ENCODE results near the gene NFATC4.

Gene NFATC4

DNA sequence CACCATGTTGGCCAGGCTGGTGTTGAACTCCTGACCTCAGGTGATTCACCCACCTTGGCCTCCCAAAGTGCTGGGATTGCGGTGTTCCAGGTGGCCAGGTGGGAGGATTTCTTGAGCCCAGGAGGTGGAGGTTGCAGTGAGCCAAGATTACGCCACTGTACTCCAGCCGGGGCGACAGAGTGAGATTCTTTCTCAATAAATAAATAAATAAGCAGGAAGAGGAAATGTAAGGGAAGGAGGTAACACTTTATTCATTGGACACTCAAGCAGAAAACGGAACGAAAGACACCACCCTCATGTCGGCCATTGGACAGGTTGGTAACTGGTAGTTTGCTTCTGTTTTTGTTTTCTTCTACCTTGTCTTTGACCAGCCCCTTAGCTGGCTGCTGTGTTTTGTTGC lies 13.0 kb upstream of the NFATC4 start:
- DNase-seq (ENCODE audit: extremely low spot score): no peak
- TF ChIP-seq, protein P1, sequence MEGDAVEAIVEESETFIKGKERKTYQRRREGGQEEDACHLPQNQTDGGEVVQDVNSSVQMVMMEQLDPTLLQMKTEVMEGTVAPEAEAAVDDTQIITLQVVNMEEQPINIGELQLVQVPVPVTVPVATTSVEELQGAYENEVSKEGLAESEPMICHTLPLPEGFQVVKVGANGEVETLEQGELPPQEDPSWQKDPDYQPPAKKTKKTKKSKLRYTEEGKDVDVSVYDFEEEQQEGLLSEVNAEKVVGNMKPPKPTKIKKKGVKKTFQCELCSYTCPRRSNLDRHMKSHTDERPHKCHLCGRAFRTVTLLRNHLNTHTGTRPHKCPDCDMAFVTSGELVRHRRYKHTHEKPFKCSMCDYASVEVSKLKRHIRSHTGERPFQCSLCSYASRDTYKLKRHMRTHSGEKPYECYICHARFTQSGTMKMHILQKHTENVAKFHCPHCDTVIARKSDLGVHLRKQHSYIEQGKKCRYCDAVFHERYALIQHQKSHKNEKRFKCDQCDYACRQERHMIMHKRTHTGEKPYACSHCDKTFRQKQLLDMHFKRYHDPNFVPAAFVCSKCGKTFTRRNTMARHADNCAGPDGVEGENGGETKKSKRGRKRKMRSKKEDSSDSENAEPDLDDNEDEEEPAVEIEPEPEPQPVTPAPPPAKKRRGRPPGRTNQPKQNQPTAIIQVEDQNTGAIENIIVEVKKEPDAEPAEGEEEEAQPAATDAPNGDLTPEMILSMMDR (IDR thresholded peaks at IDR 0.05; ENCODE audit: control extremely low read depth, extremely low read depth, low read depth, missing control alignments): no peak

GRCh38 chr14:24356208-24356607 lies 11.8 kb upstream of the NFATC4 start:
- no peak for DNase-seq (ENCODE audit: extremely low spot score)
- ChIA-PET POLR2A (no interaction called here), CTCF (interaction anchor here (1.2 to 1.7 kb wide), 2 partner anchors 11 to 23 kb away, joined by 3 to 5 read pairs; no protein-coding TSS in a partner anchor)
- TF ChIP-seq, protein P1 (IDR thresholded peaks at IDR 0.05; ENCODE audit: control extremely low read depth, extremely low read depth, low read depth, missing control alignments): no peak

More for the DNA sequence above, 13.0 kb upstream of the NFATC4 start:
- ChIA-PET POLR2A (no interaction called here), CTCF (interaction anchor here (1.6 to 1.7 kb wide), 2 partner anchors 10 to 11 kb away, joined by 3 read pairs; no protein-coding TSS in a partner anchor)

- ChIA-PET CTCF (interaction anchor here (0.8 to 5.8 kb wide), 6 partner anchors 15 to 71 kb away, joined by 3 to 31 read pairs (median 6); partner anchors contain the start of gene CIDEB), POLR2A (no interaction called here)
- TF ChIP-seq, protein P1 (IDR thresholded peaks at IDR 0.05; ENCODE audit: control extremely low read depth, extremely low read depth, low read depth, missing control alignments): no peak
- DNase-seq (ENCODE audit: extremely low spot score): no peak
Measured at GRCh38 chr14:24360281-24360680, 7.7 kb upstream of the NFATC4 start.

DNA sequence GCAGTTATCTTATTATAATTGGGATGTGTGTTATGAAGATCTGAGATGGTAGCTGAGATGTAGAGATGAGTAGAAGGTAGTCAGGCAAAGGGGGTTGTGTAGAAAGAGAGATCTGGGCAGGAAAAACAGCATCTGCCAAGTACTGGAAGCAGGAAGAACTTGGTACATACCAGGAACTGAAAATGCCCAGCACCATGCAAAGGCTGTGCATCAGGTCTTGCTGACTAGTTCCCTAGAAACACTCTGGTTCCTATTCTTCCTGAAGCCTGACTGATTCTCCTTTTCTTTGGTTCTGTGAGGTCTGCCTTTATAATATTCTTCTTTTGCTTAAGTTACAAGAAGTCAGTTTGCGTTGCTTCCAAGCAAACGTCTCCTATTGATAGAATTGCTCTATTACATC lies 6.7 kb upstream of the NFATC4 start:
- no peak for DNase-seq (ENCODE audit: extremely low spot score)
- TF ChIP-seq, protein P1 (IDR thresholded peaks at IDR 0.05; ENCODE audit: control extremely low read depth, extremely low read depth, low read depth, missing control alignments): no peak
- ChIA-PET POLR2A (no interaction called here), CTCF (interaction anchor here (0.7 to 5.8 kb wide), 13 partner anchors 12 to 75 kb away, joined by 3 to 31 read pairs (median 6); partner anchors contain the start of genes CBLN3, CIDEB and KHNYN)

GRCh38 chr14:24362241-24362960 lies 5.6 kb upstream of the NFATC4 start:
- POLR2A ChIA-PET: no interaction called here
- no peak for DNase-seq (ENCODE audit: extremely low spot score)
- TF ChIP-seq, protein P1 (IDR thresholded peaks at IDR 0.05; ENCODE audit: control extremely low read depth, extremely low read depth, low read depth, missing control alignments): no peak
- CTCF ChIA-PET: interaction anchor here (0.6 to 5.8 kb wide), 16 partner anchors 10 to 147 kb away, joined by 3 to 31 read pairs (median 6); partner anchors contain the start of genes CBLN3, CIDEB, KHNYN and MDP1

DNA sequence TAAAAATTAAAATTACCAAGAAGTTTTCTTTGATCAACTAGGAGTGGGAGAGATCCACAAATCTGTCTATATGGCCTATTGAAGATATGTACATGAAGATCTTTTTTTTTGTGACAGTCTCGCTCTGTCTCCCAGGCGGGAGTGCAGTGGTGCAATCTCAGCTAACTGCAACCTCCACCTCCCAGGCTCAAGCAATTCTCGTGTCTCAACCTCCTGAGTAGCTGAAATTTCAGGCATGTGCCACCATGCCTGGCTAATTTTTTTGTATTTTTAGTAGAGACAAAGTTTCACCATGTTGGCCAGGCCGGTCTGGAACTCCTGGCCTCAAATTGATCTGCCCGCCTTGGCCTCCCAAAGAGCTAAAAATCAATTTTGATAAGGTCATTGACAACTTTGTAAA lies 4.6 kb upstream of the NFATC4 start:
- no peak for DNase-seq (ENCODE audit: extremely low spot score)
- ChIA-PET CTCF (interaction anchor here (1.2 to 5.8 kb wide), 5 partner anchors 15 to 73 kb away, joined by 4 to 31 read pairs (median 12); no protein-coding TSS in a partner anchor), POLR2A (no interaction called here)
- TF ChIP-seq, protein P1 (IDR thresholded peaks at IDR 0.05; ENCODE audit: control extremely low read depth, extremely low read depth, low read depth, missing control alignments): no peak
